AG04449 (cell line): ENCODE measurements around the gene CHST5.

Experiments used
- CTCF ChIA-PET: fragments of 350-600 bp; formaldehyde crosslinking; extraction: SDS; loops from one replicate; lab custom pipeline; 2021; ENCODE audit warnings: antibody characterized with exemption; lab: Yijun Ruan, JAX
- POLR2A ChIA-PET: fragments of 400-600, 350-600 bp; formaldehyde crosslinking; extraction: SDS; loops from one replicate; lab custom pipeline; 2020; ENCODE audit warnings: antibody characterized with exemption, inconsistent platforms; lab: Yijun Ruan, JAX
- DNase-seq: peaks from one replicate; pipeline ENCODE4 v3.0.0-alpha.2; 2010; ENCODE audit warnings: low read depth, low spot score
- H3K4me3 ChIP-seq: 2 replicates; pipeline ENCODE4 v1.5.1; 2011; ENCODE audit warnings: low read depth, mild to moderate bottlenecking, control low read depth, low read length
- CTCF ChIP-seq: IDR thresholded peaks from one replicate; pipeline ENCODE4 v1.5.1; 2011; ENCODE audit warnings: mild to moderate bottlenecking, moderate library complexity, low read length, control low read depth, inconsistent platforms; ENCODE audit not compliant: insufficient read depth; ENCODE audit errors: missing control alignments

CHST5 gene

GRCh38 chr16:75485230-75486013 is 50.5 kb downstream of the CHST5 start:
- no peak for TF ChIP-seq CTCF
- ChIA-PET POLR2A (no interaction called here), CTCF (interaction anchor here (1.2 to 3.4 kb wide), 4 partner anchors 9 to 20 kb away, joined by 3 to 22 read pairs (median 8); partner anchors contain the start of genes CHST6 and TMEM170A)
- H3K4me3 ChIP-seq, result no peak overlapping the region
- DNase-seq, result no peak

- no peak for TF ChIP-seq CTCF
- ChIA-PET CTCF (interaction anchor here (1.2 to 3.4 kb wide), 2 partner anchors 12 to 18 kb away, joined by 3 to 22 read pairs; no protein-coding TSS in a partner anchor), POLR2A (no interaction called here)
- H3K4me3 ChIP-seq, result no peak overlapping the region
- DNase-seq, result no peak
These were observed 52.7 kb downstream of the CHST5 start for GRCh38 chr16:75483222-75483621.

DNA sequence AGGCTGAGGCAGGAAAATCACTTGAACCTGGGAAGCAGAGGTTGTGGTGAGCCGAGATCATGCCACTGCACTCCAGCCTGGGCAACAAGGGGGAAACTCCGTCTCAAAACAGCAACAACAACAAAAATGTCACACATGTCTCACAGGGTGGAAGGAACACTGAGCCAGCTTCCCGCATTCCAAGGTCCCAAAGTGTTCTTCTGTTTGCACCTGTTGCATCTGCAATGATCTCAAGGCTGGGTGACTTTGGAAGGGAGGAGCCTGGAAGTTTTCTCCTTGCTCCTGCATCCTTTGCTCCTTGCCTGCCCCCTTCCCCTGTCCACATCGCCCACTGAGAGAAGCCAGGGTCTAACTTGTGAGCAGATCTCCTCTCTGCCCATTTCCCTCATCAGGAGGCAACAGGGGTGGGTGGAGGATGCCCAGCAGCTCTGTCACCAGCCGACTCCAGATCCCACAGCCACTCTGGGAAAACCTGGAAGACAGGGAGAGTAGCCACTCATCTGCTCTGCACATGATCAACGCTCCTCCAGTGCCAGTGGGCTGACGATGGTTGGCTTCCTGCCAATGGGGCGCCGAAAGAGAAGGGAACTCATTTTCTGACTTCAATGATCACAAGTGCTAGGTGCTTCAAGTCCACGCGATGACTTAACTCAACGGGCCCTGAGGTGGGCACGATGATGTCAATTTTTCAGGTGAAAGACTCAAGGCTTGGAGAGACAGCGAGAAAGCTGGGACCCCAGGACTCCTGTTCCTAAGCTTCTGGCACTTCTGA is 53.3 kb downstream of the CHST5 start:
- DNase-seq, result no peak
- no peak overlapping the region for H3K4me3 ChIP-seq
- ChIA-PET CTCF (interaction anchor here (1.2 to 3.4 kb wide), 2 partner anchors 11 to 18 kb away, joined by 3 to 22 read pairs; no protein-coding TSS in a partner anchor), POLR2A (no interaction called here)
- TF ChIP-seq CTCF, result no peak

DNA sequence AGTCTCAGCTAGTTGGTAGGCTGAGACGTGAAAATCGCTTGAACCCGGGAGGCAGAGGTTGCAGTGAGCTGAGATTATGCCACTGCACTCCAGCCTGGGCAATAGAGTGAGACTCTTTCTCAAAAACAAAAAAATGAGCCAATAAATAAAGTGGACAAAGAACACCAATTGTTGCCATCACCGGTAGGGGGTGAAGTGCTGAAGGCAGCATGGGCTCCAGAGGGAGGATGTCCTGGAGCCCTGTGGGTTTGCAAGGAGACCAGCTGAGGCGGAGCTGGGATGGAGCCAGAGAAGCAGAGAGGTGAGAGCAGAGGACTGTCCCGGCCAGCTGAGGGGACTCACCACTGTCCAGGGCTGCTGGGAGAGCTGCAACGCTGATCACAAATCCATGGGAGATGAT is 54.4 kb downstream of the CHST5 start:
- DNase-seq, result no peak
- POLR2A ChIA-PET, result no interaction called here
- H3K4me3 ChIP-seq, result no peak overlapping the region
- no peak for TF ChIP-seq CTCF
- CTCF ChIA-PET, result interaction anchor here (0.9 kb wide), 1 partner anchor 16 kb away, joined by 5 read pairs; no protein-coding TSS in a partner anchor

GRCh38 chr16:75479421-75479990 is 56.4 kb downstream of the CHST5 start:
- H3K4me3 ChIP-seq, result no peak overlapping the region
- TF ChIP-seq CTCF, result no peak
- ChIA-PET POLR2A (no interaction called here), CTCF (interaction anchor here (0.6 kb wide), 1 partner anchor 8 kb away, joined by 3 read pairs; no protein-coding TSS in a partner anchor)
- DNase-seq, result no peak
